Neural progenitor cell (in vitro differentiated cells): ENCODE data around the gene MACROD1. TPM values are rescaled to one million over a fixed set of nuclear protein-coding genes. Genes with fewer than 3 reads are reported as not detected.

Experiments
- DNase-seq: peaks from one replicate; pipeline ENCODE4 v3.0.0-alpha.2; 2016; ENCODE audit warnings: low spot score
- H2AFZ ChIP-seq: fragments of 200-600 bp; sonication (generic); replicated peaks from 2 replicates; pipeline ENCODE4 v1.6.1; 2016; ENCODE audit warnings: antibody characterized with exemption
- H3F3A ChIP-seq: fragments of 200-600 bp; sonication (generic); 2 replicates; pipeline ENCODE4 v1.6.1; 2016; ENCODE audit warnings: antibody characterized with exemption, low read depth
- H3K27ac ChIP-seq: fragments of 200-600 bp; sonication (generic); 2 replicates; pipeline ENCODE4 v1.5.1; 2016; ENCODE audit warnings: mild to moderate bottlenecking
- H3K27me3 ChIP-seq: fragments of 200-600 bp; sonication (generic); 2 replicates; pipeline ENCODE4 v1.6.1; 2016; ENCODE audit warnings: mild to moderate bottlenecking, moderate library complexity
- H3K36me3 ChIP-seq: fragments of 200-600 bp; sonication (generic); 2 replicates; pipeline ENCODE4 v1.5.1; 2016
- H3K4me1 ChIP-seq: fragments of 200-600 bp; sonication (generic); 2 replicates; pipeline ENCODE4 v1.6.1; 2016; ENCODE audit warnings: mixed run types
- H3K4me2 ChIP-seq: fragments of 200-600 bp; sonication (generic); 2 replicates; pipeline ENCODE4 v1.6.1; 2016
- H3K4me3 ChIP-seq: fragments of 200-600 bp; sonication (generic); 2 replicates; pipeline ENCODE4 v1.5.1; 2016
- H3K79me2 ChIP-seq: fragments of 200-600 bp; sonication (generic); 2 replicates; pipeline ENCODE4 v1.6.1; 2016; ENCODE audit warnings: low read depth
- H3K9ac ChIP-seq: fragments of 200-600 bp; sonication (generic); 2 replicates; pipeline ENCODE4 v1.6.1; 2016
- H3K9me3 ChIP-seq: fragments of 200-600 bp; sonication (generic); 2 replicates; pipeline ENCODE4 v1.5.1; 2016; ENCODE audit warnings: low read depth
- H4K20me1 ChIP-seq: fragments of 200-600 bp; sonication (generic); 2 replicates; pipeline ENCODE4 v1.6.1; 2016; ENCODE audit warnings: low read depth
- H3K27ac Mint-ChIP-seq: 3 replicates; pipeline ENCODE4 v1.8.0; 2021; ENCODE audit warnings: mixed read lengths
- H3K27me3 Mint-ChIP-seq: 2 replicates; pipeline ENCODE4 v1.8.0; 2022; ENCODE audit warnings: low read depth, mild to moderate bottlenecking, inconsistent platforms, moderate library complexity, mixed read lengths; ENCODE audit not compliant: insufficient read depth
- H3K36me3 Mint-ChIP-seq: 3 replicates; pipeline ENCODE4 v1.8.0; 2021; ENCODE audit warnings: mixed read lengths
- H3K4me1 Mint-ChIP-seq: 3 replicates; pipeline ENCODE4 v1.8.0; 2021; ENCODE audit warnings: mixed read lengths
- H3K4me3 Mint-ChIP-seq: 3 replicates; pipeline ENCODE4 v1.8.0; 2021; ENCODE audit warnings: mild to moderate bottlenecking, moderate library complexity, mixed read lengths
- H3K9me3 Mint-ChIP-seq: 3 replicates; pipeline ENCODE4 v1.8.0; 2020; ENCODE audit warnings: mixed read lengths
- EZH2 ChIP-seq: fragments of 200-600 bp; sonication (generic); IDR thresholded peaks from 2 replicates; pipeline ENCODE4 v1.6.1; 2017; ENCODE audit warnings: antibody characterized with exemption, mild to moderate bottlenecking, moderate library complexity
- EZH2phosphoT487 ChIP-seq: fragments of 200-600 bp; sonication (generic); IDR thresholded peaks from 2 replicates; pipeline ENCODE4 v1.6.1; 2017; ENCODE audit warnings: antibody characterized with exemption
- total RNA-seq: library from RNA; depleted of rRNA; stranded (reverse); fragments of >200 nt; gene quantifications from 2 replicates; pipeline ENCODE4 v1.2.3, GENCODE V29; 2015; ENCODE audit warnings: low replicate concordance
- TF ChIP-seq, protein P1 (sequence below): fragments of 200-600 bp; sonication (generic); IDR thresholded peaks from 2 replicates; pipeline ENCODE4 v1.5.1; 2017; ENCODE audit warnings: antibody characterized with exemption, mild to moderate bottlenecking

Gene MACROD1
- total RNA-seq, 1 donor from 2014 or later: 11.9 TPM

DNA sequence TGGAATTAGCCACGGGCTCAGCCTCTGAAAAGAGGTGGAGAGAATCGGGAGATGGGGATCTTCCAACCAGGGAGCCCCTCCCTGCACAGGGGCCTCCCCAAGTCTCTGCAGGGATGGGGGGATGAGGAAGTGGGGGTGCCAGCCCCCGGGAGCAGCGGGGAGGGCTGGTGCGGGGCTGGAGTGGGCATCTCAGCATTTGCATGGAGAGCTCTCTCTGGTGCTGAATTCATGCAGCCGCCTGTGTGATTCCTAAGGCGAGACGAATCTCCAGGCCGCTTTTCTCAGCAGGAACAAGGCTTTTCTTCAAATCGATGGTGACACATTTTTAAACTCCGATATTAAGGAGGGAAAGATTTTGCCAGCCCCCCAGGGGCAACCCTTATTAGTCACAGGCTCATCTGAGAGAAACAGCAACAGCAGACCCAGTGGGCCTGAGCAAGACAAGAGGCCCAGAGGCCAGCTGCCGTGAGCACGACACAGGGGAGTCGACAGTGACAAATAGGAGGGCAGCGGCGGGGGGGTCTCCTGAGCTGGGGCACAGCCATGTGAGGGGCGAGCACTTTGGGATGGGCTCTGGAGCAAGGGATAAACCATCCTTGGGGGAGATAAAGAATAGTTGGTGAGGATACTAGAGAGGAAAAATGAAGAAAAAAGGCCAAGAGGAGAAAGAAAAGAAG, 29.0 kb downstream of the MACROD1 start:
- H3K9ac ChIP-seq: no peak overlapping the region
- no peaks in the 10 kb centered on the region for H3K36me3 ChIP-seq
- H3K27ac ChIP-seq: no peak overlapping the region
- DNase-seq: no peak
- no peak overlapping the region for H3K4me2 ChIP-seq
- peaks cover 41% of the 10 kb centered on the region for H4K20me1 ChIP-seq
- no peak overlapping the region for H3K4me3 ChIP-seq
- Mint-ChIP-seq H3K4me1 (peaks cover 57% of the 10 kb centered on the region), H3K27me3 (peaks cover 17% of the 10 kb centered on the region), H3K27ac (peak overlapping the region; percentile 57), H3K36me3 (no peaks in the 10 kb centered on the region), H3K9me3 (no peaks in the 10 kb centered on the region), H3K4me3 (peak overlapping the region; percentile 33)
- no peak overlapping the region for H2AFZ ChIP-seq
- H3K9me3 ChIP-seq: no peaks in the 10 kb centered on the region
- peaks cover 28% of the 10 kb centered on the region for H3F3A ChIP-seq
- TF ChIP-seq EZH2 (no peak), EZH2phosphoT487 (no peak)
- TF ChIP-seq, protein P1, sequence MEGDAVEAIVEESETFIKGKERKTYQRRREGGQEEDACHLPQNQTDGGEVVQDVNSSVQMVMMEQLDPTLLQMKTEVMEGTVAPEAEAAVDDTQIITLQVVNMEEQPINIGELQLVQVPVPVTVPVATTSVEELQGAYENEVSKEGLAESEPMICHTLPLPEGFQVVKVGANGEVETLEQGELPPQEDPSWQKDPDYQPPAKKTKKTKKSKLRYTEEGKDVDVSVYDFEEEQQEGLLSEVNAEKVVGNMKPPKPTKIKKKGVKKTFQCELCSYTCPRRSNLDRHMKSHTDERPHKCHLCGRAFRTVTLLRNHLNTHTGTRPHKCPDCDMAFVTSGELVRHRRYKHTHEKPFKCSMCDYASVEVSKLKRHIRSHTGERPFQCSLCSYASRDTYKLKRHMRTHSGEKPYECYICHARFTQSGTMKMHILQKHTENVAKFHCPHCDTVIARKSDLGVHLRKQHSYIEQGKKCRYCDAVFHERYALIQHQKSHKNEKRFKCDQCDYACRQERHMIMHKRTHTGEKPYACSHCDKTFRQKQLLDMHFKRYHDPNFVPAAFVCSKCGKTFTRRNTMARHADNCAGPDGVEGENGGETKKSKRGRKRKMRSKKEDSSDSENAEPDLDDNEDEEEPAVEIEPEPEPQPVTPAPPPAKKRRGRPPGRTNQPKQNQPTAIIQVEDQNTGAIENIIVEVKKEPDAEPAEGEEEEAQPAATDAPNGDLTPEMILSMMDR: no peak
- no peaks in the 10 kb centered on the region for H3K27me3 ChIP-seq
- no peaks in the 10 kb centered on the region for H3K79me2 ChIP-seq
- peaks cover 34% of the 10 kb centered on the region for H3K4me1 ChIP-seq

- H3K27me3 Mint-ChIP-seq: peaks cover 17% of the 10 kb centered on the region
- no peak overlapping the region for H3K27ac ChIP-seq
- peaks cover 39% of the 10 kb centered on the region for H3K4me1 ChIP-seq
Measured at GRCh38 chr11:64135711-64136110, 30.2 kb downstream of the MACROD1 start.

GRCh38 chr11:64134963-64135362, 30.9 kb downstream of the MACROD1 start:
- Mint-ChIP-seq H3K9me3 (no peaks in the 10 kb centered on the region), H3K27ac (peak overlapping the region; percentile 25), H3K36me3 (no peaks in the 10 kb centered on the region), H3K4me3 (no peak overlapping the region), H3K27me3 (peaks cover 17% of the 10 kb centered on the region), H3K4me1 (peaks cover 65% of the 10 kb centered on the region)
- Histone ChIP-seq H3K4me1 (peaks cover 39% of the 10 kb centered on the region), H3K79me2 (no peaks in the 10 kb centered on the region), H4K20me1 (peaks cover 47% of the 10 kb centered on the region), H3K27ac (no peak overlapping the region), H3K4me2 (no peak overlapping the region), H3F3A (peaks cover 32% of the 10 kb centered on the region), H3K9ac (no peak overlapping the region), H3K36me3 (no peaks in the 10 kb centered on the region), H3K27me3 (no peaks in the 10 kb centered on the region), H2AFZ (no peak overlapping the region), H3K9me3 (no peaks in the 10 kb centered on the region), H3K4me3 (no peak overlapping the region)
- TF ChIP-seq, protein P1: no peak
- no peak for TF ChIP-seq EZH2
- TF ChIP-seq EZH2phosphoT487: no peak
- no peak for DNase-seq

More at GRCh38 chr11:64135711-64136110, 30.2 kb downstream of the MACROD1 start:
- Histone ChIP-seq H3K9me3 (no peaks in the 10 kb centered on the region), H3K4me3 (no peak overlapping the region), H2AFZ (no peak overlapping the region), H3K9ac (no peak overlapping the region), H4K20me1 (peaks cover 47% of the 10 kb centered on the region), H3F3A (peaks cover 32% of the 10 kb centered on the region), H3K79me2 (no peaks in the 10 kb centered on the region), H3K36me3 (no peaks in the 10 kb centered on the region), H3K4me2 (no peak overlapping the region), H3K27me3 (no peaks in the 10 kb centered on the region)
- no peaks in the 10 kb centered on the region for H3K9me3 Mint-ChIP-seq
- no peak overlapping the region for H3K4me3 Mint-ChIP-seq
- H3K36me3 Mint-ChIP-seq: no peaks in the 10 kb centered on the region
- H3K4me1 Mint-ChIP-seq: peaks cover 63% of the 10 kb centered on the region
- no peak for DNase-seq
- TF ChIP-seq, protein P1: no peak
- no peak for TF ChIP-seq EZH2phosphoT487
- no peak for TF ChIP-seq EZH2
- H3K27ac Mint-ChIP-seq: no peak overlapping the region
